ENCODE results near the gene SLC28A3.

Gene SLC28A3

GRCh38 chr9:84331119-84331809, 9.3 kb downstream of the SLC28A3 start:
- TF ChIP-seq TAF1 (IDR thresholded peaks at IDR 0.05; ENCODE audit: borderline replicate concordance, insufficient read depth, low read length) (no peak), POLR2AphosphoS5 (IDR thresholded peaks at IDR 0.05; ENCODE audit: low read depth, low read length) (no peak), SIN3A (IDR thresholded peaks at IDR 0.05; ENCODE audit: borderline replicate concordance, insufficient read depth, low read length) (no peak), REST (IDR thresholded peaks at IDR 0.05; ENCODE audit: insufficient read depth in 1 of 2, low read depth in 2 of 2, low read length in 2 of 2) (no peak), FOXP2 (optimal IDR thresholded peaks at IDR 0.05; ENCODE audit: borderline replicate concordance, extremely low read depth, extremely low read length, insufficient read depth) (no peak)

GRCh38 chr9:84330246-84330645, 10.3 kb downstream of the SLC28A3 start:
- no peak for TF ChIP-seq SIN3A (IDR thresholded peaks at IDR 0.05; ENCODE audit: borderline replicate concordance, insufficient read depth, low read length)
- TF ChIP-seq FOXP2 (optimal IDR thresholded peaks at IDR 0.05; ENCODE audit: borderline replicate concordance, extremely low read depth, extremely low read length, insufficient read depth): no peak
- no peak for TF ChIP-seq REST (IDR thresholded peaks at IDR 0.05; ENCODE audit: insufficient read depth in 1 of 2, low read depth in 2 of 2, low read length in 2 of 2)
- no peak for TF ChIP-seq POLR2AphosphoS5 (IDR thresholded peaks at IDR 0.05; ENCODE audit: low read depth, low read length)
- TF ChIP-seq TAF1 (IDR thresholded peaks at IDR 0.05; ENCODE audit: borderline replicate concordance, insufficient read depth, low read length): no peak

GRCh38 chr9:84327184-84327583, 13.4 kb downstream of the SLC28A3 start:
- no peak for TF ChIP-seq POLR2AphosphoS5 (IDR thresholded peaks at IDR 0.05; ENCODE audit: low read depth, low read length)

- TF ChIP-seq TAF1 (IDR thresholded peaks at IDR 0.05; ENCODE audit: borderline replicate concordance, insufficient read depth, low read length) (no peak), REST (IDR thresholded peaks at IDR 0.05; ENCODE audit: insufficient read depth in 1 of 2, low read depth in 2 of 2, low read length in 2 of 2) (no peak), POLR2AphosphoS5 (IDR thresholded peaks at IDR 0.05; ENCODE audit: low read depth, low read length) (no peak), SIN3A (IDR thresholded peaks at IDR 0.05; ENCODE audit: borderline replicate concordance, insufficient read depth, low read length) (no peak), FOXP2 (optimal IDR thresholded peaks at IDR 0.05; ENCODE audit: borderline replicate concordance, extremely low read depth, extremely low read length, insufficient read depth) (no peak)
Measured at GRCh38 chr9:84325347-84325973, 15.1 kb downstream of the SLC28A3 start.

GRCh38 chr9:84324811-84325210, 15.7 kb downstream of the SLC28A3 start:
- TF ChIP-seq TAF1 (IDR thresholded peaks at IDR 0.05; ENCODE audit: borderline replicate concordance, insufficient read depth, low read length): no peak
- TF ChIP-seq FOXP2 (optimal IDR thresholded peaks at IDR 0.05; ENCODE audit: borderline replicate concordance, extremely low read depth, extremely low read length, insufficient read depth): no peak
- TF ChIP-seq REST (IDR thresholded peaks at IDR 0.05; ENCODE audit: insufficient read depth in 1 of 2, low read depth in 2 of 2, low read length in 2 of 2): no peak
- TF ChIP-seq SIN3A (IDR thresholded peaks at IDR 0.05; ENCODE audit: borderline replicate concordance, insufficient read depth, low read length): no peak
- no peak for TF ChIP-seq POLR2AphosphoS5 (IDR thresholded peaks at IDR 0.05; ENCODE audit: low read depth, low read length)

Measured in PFSK-1 (cell line).